OCI-M1 (cell line): ENCODE measurements around the gene RNF166.
A peak's percentile ranks its signal among the peaks of the same experiment; 100 is the strongest.

ENCODE experiments used
- DNase-seq: peaks from one replicate; lab custom pipeline; 2025; lab: John Stamatoyannopoulos, UW

The RNF166 gene

DNA sequence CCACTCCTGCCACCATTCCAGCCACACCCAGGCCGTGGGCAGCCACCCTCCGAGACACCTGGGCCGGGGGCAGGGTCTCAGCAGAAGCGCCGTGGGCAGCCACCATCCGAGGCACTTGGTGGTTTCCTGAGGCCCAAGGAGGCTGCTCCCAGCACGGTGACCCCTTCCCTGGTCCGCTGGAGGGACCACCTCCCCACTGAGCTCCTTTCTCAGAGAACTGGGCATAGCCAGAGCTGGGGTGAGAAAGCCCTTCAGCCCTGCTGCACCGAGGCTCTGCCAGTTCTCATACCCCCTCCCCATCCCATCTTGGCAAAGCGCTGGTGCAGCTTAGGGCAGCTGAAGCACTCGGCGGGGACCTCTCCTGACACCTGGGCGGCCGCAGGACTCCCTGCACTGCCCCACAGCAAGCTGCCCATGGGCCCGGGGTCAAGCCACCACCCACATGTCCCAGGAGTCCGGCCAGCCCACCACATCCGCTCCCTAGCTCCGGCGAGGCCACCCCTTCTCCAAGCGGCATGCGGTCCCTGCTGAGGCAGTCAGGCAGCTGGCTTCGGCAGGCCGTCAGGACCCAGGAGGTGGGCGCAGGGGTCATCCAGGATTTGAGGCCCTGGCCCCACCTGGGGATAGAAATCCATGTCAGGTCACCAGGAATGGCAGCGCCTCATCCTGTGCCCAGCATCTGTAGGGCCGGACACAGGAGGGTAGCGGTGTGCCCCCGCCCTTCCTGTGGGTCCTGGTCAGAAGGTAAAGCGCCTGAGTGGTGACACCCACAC lies 54.0 kb downstream of the RNF166 start:
- DNase-seq = no peak

DNA sequence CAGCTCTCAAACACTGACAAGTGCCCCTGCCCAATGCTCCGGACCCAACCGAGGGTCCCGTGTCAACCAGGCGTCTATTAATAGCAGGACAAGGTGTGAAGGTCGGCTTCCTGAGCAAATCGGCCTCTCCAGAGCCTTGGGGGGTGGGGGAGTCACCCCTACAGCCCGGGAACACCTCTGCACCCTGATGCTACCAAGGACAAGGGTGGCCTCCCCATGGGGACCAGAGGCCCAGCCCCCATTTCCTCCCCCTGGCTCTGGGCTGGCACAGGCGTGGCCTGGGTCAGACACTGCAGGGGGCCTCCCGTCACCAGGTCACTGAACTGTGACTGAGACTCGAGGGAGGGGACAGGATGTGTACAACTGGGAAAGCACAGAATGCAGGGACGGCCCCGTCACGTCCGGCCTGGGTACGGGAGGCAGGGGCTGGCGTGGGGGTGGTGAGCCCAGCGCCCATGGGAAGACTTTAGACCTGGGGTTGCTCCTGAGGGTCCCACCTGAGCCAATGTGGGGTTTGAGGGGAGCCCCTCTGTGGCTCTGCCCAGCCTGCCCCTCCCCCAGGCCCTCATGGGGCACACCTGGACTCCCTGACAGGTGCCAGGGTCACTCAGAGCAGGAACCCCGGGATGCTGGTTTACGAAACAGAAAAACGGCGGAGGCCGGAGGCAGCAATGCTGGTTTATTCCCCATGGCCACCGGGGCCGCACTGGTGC lies 54.8 kb downstream of the RNF166 start:
- peak; percentile 27 for DNase-seq

DNA sequence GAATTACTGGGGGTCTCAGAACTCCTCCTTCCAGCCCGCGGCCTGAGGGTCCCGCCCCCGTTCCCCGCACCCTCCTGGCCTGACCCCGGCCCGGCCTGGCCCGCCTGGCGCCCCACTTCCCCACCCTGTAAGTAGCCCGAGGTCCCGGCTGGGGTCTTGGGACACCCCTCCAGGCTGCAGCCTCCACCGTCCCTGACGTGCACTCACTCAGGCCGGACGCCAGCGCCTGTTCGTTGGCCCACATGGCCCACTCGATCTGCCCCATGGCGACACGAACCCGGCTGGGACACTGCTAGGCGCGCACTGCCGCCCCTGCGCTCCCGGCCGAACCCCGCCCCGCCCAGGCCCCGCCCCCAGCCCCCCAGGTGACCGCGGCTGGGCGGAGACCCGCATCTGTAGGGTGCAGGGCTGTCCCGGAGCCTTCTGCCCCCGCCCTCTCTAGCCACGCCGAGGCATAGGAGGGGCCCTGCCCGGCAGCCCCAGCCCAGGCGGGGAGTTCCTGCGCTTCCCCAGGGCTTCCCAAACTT lies 55.4 kb downstream of the RNF166 start, which contains the start of gene CYBA:
TSS of gene CYBA (minus strand) at position 305 of the 527 bp plus-strand sequence. CDS start at position 265, 40 bp downstream.
- peak; percentile 68 for DNase-seq

DNA sequence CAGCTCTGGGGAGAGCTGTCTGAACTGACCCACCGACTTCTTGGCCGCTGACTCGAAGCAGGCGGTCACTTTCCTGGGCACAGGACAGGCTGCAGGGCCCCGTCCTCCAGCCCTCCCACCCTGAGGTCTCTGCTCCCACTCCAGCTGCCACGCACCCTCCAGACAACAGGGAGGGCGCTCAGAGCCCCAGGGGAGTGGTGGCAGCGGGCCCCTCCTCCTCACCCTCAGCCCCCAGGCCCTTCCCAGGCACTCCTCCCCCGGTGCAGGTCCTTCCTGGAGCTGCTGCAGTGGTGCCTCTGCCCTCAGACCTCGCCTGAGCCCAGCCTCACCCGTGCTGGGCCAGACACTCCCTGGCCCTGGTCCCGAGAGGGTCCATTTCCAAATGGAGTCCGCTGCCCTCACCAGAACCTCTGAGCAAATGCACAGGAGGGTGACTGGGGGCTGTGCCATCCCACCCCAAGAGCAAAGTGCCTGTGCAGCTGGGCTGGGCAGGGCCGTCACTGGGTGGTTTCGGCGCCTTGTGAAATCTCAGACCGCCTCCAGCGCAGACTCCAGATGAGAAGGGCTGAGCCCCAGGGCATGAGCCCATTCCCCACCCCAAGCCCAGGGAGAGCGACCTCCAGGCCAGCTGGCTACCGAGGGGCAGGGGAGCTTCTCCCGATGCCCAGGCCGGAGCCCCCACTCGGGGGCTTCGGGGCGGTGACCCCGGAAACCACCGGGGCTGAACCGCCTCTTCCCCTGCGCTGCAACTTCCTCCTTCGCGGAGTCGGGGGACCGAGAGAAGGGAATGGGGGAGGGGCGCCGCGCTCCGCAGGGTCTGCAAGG lies 56.1 kb downstream of the RNF166 start:
- DNase-seq = peak; percentile 64

DNA sequence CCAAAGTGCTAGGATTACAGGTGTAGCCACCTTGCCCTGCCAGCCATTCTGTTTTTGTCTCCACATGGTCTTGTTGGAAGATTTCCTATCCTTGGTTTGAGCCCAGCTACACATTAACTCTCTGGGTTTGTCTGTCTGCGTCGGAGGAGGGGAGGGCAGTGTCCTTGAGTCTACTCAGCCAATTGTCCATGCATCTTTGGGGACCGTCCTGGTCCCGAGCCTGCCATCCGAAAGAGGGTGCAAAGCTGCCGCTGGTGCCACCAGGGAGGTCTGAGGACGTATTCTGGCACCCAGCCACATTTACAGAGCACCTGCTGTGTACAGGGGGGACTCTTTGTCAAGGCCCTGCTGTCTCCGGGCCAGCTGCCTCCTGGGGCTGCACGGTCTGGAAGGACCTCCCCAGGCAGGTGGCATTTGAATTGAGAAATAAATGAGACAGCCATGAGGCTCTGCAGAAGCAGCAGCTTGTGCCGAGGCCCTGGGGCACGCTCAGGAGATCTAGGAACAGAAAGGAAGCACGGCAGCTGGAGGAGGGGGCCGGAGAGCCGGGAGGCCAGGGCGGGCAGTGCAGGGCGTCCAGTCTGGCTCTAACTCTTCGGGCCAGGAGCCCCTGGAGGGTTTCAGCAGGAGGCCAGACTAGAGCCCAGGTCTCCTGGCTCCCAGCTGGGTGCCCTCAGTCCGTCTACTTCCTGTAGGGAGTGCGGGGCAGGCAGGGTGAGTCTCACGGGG lies 56.8 kb downstream of the RNF166 start:
- DNase-seq = no peak

DNA sequence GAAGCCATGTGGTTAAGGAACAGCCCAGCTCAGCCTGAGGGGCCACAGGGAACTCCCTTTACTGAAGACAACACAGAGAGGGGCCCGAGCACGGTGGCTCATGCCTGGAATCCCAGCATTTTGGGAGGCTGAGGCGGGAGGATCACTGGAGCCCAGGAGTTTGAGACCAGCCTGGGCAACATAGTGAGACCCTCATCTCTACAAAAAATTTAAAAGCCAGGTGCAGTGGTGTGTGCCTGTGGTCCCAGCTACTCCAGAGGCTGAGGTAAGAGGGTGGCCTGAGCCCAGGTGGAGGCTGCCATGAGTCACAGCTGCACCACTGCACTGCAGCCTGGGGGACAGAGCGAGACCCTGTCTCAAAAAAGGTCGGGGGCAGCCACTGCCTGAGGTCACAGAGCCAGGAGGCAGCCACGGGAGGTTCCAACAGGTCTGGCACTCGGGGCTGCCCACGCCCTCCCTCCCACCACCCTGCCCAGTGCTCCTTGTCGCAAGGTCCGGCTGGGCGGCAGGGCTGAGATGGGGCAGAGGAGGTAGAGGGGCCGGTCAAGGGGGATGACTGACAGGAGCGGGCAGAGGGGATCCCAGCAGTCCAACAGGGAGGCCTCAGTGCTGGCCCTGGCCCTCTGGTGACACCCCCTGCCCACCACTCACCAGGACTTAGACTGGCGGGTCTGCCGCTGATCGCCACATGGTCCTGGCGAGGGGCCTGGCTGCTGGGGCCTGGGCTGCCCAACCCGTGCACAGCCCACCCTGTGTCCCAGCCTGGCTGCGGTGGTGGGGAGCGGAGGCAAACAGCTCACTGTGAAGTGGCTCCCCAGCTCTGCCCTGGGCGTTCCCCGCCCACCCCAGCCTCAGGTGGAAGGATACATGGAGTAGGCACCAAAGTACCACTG lies 58.8 kb downstream of the RNF166 start:
- DNase-seq = no peak
